Inflammatory macrophage treated with lipopolysaccharide for 1 hour (primary cell): ENCODE data around the gene MRPL27.
A peak's percentile ranks its signal among the peaks of the same experiment; 100 is the strongest.

Experiments used
- DNase-seq, 2 donors: peaks; one replicate each; pipeline ENCODE4 v3.0.0-alpha.2; 2020 to 2022

Gene MRPL27

DNA sequence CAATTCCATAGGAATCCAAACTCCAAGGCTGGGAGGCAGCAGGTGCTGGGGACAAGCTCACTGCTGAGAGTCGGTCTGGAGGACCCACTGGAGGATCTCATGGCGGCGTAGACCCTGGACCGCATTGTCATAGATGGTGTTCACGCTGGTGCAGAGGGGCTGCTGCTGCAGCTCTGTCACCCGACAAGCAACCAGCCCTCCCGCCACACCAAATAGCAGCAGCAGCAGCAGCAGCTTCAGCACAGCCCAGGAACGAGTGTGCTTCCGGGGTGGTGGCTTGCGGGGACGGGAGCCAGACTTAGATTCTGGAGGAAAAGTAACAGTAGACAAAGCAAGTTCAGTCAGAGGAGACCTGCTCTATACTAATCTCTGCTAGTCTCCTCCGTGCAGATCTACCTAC lies 9.9 kb upstream of the MRPL27 start:
- no peak for DNase-seq

DNA sequence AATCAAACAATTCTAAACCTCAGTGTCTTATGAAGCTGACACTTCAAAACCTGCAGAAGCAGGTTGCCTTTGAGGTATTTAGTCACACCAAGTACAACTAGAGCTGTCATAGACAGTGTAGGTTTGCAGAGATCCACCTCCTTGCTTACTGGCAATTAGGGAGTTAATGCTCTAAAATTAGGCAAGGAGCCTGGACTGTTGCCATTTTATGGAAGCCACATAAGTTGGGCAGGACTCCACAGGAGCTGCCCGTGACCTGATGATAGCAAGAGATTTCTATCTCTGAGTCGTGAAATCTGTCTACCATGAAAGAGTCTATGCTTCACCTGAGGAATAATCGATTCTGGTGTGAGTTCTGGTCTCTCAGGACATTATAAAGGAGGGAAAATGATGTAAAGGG lies 8.9 kb upstream of the MRPL27 start:
- no peak for DNase-seq

DNA sequence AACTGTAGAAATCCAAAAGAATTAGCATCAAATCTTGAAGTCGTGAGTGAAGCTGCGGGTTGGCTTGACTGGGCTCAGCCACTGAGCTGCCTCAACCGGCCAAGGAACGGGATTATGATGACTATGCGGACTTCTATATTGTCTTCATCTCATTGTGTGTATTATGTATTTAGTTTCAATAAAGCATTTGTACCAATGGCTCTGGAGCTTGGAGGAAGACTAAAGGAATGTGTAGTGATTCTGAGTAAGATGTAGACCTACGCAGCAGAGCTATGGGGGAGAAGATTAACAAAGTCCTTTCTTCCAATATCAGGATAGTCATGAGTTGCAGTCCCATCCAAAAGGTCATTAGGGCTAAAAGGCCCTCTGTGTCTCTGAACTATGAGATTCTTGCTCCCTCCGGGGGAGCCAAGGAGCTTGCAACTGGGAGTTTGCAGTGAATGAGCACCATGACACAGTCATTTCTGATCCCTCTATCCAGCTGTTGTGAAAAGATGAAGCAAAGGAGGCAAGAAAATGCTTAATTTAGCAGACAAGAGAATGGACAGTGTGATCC lies 8.4 kb upstream of the MRPL27 start:
- DNase-seq, result no peak

DNA sequence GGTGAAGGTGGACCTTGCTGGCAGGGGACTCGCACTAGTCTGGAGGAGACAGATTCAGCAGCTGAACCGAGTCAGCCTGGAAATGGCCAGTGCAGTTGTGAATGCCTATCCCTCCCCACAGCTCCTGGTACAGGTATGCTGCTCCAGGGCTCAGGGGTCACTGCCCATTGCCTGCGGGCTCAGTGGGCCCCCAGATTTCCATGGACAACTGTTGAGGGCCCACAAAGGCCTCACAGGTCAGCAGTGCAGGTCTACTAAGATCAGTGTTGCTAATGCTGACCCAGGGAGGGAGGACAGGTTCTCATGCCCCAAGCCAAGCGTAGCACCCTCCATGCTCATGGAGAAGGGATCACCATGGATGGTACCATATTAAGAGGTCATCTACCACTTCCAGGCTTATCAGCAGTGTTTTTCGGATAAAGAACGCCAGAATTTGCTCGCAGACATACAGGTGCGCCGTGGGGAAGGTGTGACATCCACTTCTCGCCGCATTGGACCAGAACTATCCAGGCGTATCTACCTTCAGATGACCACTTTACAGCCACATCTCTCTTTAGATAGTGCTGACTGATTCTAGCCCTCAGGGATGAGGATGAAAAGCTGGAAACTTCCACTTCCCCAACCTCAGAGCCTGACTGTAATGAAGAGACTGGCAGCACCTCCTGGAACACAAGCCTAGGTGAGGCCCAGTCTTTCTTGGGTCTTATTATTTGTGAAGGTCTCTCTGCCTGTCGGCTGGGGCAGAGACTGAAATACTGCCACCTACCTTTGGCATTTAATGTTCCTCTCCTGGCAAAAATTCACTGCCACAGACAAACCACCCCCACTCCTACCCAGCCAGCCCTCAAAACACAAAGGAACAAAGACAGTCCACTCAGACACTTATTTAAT lies 7.6 kb upstream of the MRPL27 start:
- DNase-seq, result no peak

DNA sequence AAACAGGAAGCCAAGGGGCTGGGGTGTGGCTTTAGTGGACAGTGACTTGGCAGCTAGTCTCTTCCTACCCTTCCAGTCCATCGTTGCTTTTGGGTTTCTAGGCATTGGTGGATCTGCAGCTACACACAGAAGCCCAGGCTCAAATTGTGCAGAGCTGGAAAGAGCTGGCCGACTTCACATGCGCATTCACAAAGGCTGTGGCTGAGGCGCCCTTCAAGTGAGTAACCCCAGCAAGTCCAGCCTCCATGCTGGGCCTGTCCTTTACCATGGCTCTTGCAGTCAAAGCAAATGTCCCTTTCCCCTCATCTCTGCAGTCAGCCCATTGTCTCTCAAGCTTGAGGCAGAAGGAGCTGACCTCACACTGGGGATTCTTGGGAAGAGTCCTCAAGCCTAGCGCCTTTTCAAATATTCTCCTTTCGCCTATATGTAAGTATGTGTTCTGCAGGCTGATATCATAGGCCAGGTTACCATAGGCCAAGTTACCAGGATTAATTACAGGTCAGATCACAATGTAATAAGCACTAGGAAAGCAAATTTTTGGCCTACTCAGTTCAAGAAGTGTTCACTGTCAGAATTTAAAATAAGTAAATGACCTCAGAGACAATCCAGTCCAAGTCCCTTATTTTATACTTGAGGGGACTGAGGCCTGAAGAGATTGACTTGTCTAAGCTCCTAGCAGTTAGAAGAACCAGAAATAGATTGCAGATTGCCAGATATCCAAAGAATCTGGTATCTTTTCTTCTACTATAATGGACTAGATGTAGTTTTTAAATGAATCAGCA lies 6.6 kb upstream of the MRPL27 start:
- no peak for DNase-seq

DNA sequence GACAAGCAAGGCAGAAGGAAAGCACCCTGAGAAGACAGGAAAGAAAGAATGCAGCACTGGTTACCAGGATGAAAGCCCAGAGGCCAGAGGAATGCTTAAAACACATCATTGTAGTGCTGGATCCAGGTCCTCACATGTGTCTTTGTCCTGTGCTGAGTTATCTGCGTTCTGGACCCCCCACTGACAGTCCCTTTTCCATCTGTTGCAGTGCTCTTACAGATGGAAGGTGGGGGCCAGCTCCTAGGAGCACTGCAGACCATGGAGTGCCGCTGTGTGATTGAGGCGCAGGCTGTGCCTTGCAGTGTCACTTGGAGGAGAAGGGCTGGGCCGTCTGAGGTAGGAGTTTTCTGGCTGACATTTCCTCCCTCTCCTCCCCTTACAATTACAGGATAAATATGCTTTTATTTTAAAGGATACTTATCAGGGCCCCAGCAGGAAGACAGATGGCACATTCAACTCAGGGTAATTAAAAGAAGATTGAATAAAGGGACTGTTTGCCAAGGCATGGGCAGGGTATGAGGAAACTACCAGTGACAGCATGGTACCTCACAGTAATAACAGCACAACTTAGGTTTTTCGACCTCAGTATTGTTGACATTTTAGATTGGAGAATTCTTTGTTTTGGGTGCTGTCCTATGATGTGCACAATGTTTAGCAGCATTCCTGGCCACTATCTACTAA lies 3.0 kb upstream of the MRPL27 start:
- no peak for DNase-seq

DNA sequence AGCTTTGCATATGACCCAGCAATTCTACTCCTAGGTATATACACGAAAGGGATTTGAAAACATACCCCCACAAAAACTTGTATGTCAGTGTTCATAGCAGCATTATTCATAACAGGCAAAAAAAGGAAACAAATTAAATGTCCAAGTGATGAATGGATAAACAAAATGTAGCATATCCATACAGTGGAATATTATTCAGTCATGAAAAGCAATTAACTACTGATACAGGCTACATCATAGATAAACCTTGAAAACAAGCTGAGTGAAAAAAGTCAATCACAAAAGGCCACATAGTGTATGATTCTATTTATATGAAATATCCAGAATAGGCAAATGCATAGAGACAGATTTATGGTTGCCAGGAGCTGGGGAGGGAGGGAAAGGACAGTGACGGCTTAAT lies 721 bp upstream of the MRPL27 start:
- no peak for DNase-seq

DNA sequence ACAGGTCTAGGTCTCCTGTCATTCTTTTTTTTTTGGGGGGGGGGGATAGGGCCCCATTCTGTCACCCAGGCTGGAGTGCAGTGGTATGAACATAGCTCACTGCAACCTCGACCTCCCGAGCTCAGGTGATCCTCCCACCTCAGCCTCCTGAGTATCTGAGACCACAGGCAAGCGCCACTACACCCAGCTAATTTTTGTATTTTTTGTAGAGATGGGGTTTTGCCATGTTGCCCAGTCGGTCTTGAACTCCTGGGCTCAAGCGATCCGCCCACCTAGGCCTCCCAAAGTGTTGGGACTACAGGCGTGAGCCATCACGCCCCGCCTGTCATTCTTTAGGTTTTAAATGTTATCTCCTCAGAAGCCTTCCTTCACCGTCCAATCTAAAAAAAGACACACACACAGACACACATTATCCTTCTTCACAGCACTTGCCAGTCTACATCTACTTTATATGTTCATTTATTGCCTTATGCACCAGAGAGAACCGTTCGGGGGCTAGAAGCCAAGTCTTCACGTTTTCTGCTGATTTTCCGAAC lies 694 bp downstream of the MRPL27 start:
- peak in 1 of 2 donors; percentile 2 for DNase-seq

DNA sequence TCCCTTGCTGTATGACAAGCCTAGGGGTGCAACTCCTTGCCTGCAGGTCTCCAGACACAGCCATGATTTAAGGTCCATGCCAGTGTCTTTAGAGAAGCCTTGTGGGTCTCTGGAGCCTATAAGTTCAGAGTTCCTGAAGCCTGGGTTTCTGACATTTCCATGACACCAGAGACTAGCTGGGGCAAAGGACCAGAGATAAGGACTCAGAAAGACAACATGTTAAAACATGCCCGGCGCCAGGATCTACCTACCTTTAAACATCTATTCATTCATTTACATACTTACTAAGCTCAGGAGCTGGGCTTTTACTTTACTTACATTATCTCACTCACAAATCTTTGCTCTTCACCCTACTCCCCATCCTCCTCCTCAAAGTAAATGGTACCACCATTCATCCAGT lies 1.5 kb downstream of the MRPL27 start:
- no peak for DNase-seq

DNA sequence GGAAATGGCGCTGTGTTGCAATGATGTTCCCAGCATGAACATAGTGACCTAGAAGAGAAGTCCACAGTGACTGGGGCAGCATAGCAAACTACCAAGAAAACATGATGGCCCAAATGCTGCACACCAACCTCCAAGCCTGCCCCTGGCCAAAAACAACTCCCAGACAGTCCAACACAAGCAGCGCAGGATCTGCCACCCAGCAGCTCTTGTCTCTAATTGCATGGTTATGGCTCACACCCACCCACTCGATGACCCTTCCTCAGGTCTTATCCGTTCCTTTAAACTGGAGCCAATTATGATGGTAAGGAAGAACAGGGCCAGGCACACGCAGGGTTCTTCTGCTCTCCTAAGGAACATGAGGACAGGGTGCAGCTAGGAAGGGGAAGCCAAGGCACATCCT lies 2.9 kb downstream of the MRPL27 start:
- DNase-seq, result no peak

DNA sequence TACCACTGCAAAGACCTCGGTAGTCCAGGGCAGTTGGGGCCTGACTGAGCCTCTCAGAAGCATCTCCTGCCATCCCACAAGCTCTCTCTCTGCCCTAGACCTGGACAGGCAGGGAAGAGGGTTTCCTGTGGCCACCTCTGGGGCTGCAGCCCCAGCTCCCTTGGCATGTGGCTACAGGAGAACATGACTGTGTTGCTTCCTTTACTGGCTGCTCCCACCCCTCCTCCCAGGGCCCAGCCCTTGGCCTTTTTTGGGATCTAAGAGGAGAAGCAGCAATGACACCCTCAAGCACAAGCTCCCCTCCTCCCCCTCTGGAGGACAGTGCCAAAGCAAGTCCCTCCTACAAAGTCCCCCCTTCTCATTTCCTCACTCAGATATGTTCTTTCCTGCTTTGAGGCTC lies 5.6 kb downstream of the MRPL27 start:
- no peak for DNase-seq

DNA sequence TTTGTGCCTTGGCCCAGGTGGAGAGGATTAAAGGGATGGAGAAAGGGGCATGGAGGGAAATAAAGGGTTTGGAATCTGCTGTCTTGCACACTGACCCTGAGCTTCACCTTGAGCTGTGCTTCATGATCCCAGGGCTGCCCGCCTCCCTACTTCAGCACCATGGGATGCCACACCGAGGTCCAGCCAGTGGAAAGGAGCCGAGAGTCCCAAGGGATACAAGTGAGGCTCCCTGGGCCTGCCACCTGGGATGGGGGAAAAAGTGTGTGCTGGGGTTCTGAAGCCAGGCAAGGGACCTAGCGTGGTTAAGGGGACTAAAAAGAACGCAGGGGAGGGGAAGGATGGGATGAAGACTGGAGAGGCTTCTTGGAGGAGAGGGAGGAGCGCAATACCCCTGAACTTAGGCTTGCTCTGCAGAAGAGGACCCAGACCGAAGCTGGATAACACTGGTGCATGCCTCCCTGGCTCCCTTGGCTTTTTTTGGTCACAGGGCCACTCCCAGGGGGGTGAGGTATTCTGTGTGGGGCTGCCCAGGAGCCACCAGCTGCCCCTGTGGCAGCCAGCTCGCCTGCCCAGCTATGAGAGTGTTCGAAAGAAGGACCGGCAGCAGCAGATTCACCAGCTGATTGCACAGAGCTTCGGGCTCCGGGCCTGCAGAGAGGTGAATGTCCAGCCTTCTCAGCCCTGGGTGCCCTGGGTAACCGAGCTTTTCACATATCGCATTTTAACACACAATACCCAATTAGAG lies 7.2 kb downstream of the MRPL27 start:
- DNase-seq, result no peak

DNA sequence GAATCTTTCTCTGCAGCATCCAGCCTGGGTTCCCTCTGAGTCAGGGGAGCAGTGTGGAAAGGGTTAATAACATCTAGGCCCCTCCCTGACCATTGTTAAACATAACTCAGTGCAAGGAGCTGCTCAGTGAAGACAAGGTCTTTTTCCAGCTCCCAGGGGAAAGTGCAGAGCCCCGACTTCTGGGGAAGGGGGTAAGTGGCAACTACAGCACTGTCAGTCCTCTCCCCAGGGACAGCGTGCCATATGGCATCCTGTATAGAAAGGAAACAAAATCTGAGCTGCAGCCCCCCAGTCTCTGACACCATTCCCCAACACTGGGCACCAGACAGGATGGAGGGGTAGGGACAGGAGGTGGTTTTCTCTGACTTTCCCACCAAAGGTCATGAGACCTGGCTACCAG lies 7.8 kb downstream of the MRPL27 start:
- DNase-seq, result no peak

DNA sequence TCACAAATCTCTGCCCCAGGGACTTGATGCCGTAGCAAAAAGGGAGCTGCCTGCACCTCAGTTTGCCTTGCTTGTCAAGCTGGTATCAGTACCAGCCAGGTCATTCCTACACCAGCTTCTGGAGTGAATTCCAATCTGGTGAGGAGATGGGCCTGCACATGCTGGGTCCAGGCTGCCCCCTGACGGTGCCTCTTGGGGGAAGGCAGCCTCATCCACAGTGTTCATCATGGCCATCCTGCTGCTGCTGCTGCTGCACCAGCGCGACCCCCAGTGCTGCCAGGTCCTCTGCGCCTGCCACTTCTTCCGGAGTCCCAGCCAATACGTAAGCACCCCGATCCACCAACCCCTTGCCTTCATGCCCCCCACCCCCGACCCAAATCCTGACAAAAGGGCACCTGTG lies 8.3 kb downstream of the MRPL27 start:
- DNase-seq, result no peak

DNA sequence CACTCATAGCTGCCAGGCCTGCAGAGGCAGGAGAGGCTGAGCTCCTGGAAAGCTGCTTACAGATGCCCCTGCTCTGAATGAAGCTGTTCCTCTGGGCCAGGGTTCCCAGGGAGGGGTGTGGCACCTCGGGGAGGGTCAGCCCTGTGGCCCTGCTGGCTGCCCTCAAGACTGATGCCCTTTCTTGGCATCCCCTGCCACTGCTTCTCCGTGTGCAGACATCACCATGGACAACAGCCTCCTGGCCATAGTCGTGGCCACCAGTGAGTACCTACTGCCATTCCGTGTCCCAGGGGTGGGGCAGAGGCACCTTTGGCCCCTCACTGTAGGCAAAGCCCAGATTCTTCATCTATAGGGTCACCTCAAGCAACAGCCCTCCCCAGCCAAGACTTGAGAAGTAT lies 8.9 kb downstream of the MRPL27 start:
- no peak for DNase-seq

DNA sequence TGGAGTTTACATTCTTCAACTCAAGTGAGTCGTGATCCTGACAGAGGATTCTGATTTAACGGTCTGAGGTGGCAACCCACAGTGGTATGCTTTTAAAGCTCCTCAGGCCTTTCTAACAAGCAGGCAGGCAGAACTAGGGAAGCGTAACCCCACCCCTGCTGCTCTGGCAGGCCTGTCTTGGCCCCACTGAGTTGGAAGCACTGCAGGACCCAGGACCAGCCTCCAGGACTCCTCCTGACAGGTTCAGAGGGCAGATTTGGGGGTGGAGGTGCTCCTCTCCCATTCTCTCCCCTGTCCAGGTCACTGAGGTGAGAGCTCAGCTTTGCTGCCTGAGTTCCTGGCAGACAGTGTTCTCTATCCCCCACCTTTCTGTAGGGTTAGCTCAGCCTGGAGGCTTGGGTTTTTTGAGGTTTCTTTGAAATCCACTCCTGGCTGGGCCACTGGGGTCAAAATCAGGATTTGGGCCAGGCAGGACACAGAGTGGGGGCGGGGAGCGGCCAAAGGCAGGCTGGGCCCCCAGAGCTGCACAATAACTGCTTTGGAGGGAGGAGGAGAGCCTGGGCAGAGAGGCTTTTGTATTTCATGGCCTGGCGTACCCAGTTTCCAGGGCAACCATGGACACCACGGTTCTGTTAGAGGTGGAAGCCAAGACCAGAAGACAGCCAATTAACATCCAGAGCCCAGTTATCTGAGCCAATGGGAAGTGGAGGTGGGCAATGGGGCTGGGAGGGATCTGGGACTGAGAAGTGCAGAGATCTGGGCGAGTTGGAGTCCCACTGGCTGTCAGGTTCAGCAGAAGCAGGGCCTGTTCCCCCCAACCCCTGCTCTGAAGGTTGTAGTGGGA lies 9.5 kb downstream of the MRPL27 start:
- DNase-seq, result no peak

DNA sequence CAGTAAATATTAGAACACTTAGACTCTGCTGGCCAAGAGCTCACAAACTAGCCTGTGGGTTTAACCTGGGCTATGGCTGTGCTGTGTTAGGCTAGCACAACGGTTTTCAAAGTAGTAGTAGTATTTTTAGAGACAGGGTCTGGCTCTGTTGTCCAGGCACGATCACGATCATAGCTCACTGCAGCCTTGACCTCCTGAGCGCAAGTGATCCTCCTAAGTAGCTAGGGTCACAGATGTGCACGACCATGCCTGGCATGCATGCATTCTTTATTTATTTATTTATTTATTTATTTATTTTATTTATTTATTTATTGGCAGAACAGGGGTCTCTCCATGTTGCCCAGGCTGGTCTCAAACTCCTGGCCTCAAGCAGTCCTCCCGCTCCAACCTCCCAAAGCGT lies 10.3 kb downstream of the MRPL27 start:
- DNase-seq, result no peak

DNA sequence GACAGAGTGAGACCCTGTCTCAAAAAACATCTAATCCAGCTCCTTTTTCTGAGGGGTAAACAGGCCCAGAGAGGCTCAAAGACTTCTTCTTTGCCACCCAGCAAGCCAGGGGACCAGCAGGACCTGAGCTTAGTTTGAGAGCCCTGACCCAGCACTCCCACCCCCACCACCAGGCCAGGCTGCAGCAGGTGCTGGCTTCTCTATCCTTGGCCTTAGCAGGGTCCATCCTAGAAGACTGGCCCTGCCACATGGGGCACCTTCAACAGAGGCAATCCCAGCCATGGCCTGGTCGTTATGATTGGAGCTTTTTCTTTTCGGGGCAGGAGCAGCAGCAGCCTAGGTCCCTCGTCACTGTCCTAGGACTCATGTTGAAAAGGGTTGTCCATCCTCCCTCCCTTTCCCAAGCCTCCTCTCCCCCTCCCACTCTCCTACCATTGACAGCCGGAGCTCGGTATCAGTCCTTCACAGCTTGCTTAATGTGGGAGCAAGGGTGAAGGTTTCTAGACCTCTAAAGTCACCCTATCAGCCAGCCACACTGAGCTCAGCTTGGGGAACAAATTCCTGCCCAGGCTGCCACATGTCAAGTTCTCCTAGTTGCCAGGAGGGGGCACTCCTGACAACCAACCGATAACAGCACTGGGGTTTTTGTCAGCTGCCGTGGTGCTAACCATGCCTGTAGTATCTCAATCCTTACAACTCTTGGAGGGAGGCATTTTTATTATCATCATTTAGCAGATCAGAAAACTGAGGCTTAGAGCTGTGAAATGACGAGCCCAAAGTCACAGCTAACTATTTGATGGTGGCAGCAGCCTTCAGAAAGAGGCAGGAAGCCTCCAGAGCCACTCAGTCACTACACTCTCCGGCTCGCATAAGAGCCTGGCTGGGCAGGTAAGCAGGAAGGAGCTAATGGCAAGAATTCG lies 11.2 kb downstream of the MRPL27 start:
- DNase-seq, result peak; percentile 38 to 61

DNA sequence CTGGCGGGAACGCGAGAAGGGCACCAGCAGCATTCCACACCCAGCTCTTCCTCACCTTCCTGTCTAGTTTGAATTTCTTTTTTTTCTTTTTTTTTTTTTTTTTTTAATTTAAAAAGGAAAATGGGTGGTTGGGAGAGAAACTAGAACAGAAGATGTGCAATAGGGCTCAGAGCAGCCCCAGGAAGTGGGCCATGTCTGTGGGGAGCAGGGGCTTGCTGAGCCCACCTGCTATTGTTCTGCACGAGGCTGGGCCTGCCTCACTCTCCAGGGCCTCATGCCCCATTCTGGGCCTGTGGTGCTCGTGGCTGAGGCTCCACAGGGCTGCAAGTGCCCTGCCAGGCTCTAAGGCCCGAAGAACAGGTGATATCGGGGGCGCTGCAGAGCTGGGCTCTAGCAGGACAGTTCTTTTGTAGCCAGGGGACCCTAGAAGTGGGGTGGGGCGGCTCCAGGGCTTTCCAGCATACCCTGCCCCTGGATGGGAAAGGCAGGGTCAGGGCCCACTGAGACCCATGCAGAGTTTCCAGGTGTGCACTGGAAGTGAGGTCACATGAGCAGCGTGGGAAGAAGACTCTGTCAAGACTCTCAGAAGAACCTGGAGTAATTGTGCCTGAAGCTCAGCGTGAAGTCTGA lies 12.4 kb downstream of the MRPL27 start:
- DNase-seq, result no peak

DNA sequence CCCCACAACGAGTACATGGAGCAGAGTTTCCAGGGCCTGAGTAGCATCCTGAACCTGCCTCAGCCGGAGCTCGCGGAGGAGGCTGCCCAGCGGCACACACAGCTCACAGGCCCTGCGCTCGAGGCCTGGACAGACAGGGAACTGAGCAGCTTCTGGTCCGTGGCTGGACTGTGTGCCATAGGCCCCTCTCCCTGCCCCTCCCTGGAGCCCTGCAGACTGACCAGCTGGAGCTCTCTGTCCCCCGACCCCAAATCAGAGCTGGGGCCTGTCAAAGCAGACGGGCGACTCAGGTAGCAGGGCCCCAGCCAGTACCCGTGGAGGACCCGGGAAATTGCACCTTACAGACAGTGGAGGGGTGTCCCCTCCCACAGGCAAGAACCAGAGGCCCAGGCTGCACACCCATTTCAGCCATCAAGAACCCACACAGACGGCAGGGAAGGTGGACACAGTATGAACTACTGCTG lies 13.0 kb downstream of the MRPL27 start:
- DNase-seq, result no peak
